GM20000 (cell line): ENCODE data around the gene ACTG1.

ENCODE experiments used
- DNase-seq: peaks from one replicate; pipeline ENCODE4 v3.0.0; 2012; ENCODE audit warnings: low spot score
- TF ChIP-seq, protein P1 (sequence below): IDR thresholded peaks from 2 replicates; pipeline ENCODE4 v1.5.1; 2012; ENCODE audit warnings: mild to moderate bottlenecking, control low read depth; ENCODE audit errors: extremely low read depth, missing control alignments

ACTG1 gene

DNA sequence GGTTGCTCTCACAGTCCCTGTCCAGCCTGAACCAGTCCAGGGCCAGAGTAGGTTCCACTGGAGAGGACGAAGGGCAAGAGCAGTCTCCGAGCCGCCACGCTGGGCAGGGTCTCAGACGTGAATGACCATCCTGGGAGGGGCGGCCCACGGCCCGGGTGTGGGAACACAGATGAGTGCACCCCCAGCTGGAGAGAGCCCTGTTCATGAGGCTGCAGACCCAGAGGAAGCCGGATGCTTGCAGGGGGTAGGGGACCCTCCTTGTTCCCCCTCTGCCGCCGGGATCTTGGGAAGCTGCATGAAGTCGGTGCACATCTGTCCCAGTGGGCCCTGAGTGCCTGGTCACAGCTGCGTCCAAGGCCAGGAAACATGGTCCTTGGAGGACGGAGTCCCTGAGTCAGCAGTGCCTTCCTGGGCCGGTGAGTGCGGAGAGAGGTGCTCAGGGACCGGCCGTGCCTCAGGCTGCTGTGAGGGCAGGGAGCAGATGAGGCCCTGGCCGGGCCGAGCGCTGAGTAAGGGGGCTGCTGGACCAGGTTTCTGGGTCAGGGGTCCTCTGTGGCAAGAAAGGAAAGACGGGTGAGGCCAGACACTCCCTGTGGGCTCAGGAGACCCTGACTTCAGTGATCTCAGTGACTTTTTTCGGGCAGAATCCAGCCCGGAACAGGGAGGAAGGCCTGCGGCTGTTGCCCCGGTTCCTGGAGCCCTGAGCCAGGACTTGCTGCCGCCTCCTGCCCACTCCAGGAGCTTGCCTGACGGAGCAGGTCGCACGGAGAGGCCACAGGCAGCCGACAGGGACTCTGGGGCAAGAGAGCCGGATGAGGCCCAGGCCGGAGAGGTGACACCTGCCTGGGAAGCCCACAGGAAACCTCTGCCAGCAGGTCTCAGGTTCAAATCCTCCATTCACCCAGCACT, 45.8 kb downstream of the ACTG1 start:
- no peak for DNase-seq
- TF ChIP-seq, protein P1, sequence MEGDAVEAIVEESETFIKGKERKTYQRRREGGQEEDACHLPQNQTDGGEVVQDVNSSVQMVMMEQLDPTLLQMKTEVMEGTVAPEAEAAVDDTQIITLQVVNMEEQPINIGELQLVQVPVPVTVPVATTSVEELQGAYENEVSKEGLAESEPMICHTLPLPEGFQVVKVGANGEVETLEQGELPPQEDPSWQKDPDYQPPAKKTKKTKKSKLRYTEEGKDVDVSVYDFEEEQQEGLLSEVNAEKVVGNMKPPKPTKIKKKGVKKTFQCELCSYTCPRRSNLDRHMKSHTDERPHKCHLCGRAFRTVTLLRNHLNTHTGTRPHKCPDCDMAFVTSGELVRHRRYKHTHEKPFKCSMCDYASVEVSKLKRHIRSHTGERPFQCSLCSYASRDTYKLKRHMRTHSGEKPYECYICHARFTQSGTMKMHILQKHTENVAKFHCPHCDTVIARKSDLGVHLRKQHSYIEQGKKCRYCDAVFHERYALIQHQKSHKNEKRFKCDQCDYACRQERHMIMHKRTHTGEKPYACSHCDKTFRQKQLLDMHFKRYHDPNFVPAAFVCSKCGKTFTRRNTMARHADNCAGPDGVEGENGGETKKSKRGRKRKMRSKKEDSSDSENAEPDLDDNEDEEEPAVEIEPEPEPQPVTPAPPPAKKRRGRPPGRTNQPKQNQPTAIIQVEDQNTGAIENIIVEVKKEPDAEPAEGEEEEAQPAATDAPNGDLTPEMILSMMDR, result no peak

DNA sequence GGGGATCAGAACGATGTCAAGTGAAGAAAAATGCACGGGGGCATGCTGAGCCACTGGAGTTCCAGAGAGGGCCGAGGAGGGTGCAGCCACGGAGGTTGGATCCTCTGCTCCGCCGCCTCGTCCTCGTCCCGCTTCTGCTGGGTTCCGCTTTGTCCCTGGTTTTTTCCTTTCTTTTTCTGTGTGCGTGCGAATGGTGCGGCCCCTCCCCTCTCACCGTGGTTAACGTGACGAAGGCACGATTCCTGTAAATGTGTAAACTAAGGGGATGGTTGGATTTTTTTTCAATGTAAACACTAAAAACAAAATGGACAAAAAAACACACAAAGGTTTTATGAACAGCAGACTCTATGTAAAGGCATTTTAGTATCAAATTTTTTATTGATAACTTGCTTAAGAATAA, 46.7 kb downstream of the ACTG1 start:
- TF ChIP-seq, protein P1, result no peak
- DNase-seq, result no peak

DNA sequence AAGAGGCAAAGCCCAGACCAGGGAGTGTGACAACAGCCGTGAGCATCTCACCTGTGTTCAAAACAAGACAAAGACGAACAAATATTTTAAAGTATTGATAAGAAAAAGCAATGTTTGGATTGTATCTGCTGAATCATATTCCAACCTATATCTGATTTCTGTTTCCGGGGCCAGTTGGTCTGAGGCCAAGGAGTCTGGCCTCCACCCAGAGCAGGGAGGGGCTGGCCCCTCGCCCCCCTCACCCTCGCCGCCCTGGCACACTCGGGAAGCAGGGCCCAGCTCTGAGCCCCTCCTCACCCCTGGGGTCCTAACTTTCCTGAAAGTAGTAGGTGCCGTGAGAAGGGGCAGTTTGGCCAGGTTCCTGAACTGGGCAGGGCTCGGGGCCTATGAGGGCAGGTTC, 48.0 kb downstream of the ACTG1 start:
- TF ChIP-seq, protein P1, result no peak
- DNase-seq, result no peak

DNA sequence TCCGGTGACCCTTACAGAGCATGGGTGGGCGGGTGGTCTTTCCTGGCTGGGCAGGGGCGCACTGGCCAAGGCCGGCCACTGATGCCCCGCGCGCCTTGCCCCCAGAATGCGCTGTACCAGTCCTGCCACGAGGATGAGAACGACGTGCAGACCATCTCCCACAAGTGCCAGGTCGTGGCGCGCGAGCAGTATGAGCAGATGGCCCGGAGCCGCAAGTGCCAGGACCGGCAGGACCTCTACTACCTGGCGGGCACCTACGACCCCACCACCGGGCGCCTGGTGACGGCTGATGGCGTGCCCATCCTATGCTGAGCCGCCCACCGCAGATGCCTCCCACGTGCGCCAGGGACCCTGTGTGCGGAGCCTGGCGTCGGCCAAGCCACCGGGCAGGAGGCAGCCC, 49.1 kb downstream of the ACTG1 start:
- TF ChIP-seq, protein P1, result no peak
- no peak for DNase-seq

DNA sequence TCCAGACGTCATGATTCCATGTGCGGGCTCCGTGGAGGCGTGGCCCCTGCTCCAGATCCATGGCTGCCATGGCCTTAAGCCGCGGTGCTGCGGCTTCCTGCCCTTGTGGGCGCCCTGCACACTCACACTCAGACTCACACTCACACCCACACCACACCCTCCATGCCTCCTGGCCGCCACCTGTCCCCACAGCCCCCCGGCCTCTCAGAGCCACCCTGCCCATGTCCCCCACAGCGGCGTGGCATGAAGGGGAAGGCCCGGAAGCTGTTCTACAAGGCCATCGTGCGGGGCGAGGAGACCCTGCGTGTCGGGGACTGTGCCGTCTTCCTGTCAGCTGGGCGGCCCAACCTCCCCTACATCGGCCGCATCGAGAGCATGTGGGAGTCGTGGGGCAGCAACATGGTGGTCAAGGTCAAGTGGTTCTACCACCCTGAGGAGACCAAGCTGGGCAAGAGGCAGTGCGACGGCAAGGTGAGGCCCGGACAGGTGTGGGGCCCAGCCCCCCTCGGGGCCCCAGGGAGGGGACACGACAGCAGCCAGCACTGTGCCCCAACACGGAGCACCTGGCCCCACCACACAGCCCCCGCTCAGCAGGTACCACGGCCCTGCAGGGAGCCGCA, 50.0 kb downstream of the ACTG1 start:
- DNase-seq, result no peak
- TF ChIP-seq, protein P1, result no peak

DNA sequence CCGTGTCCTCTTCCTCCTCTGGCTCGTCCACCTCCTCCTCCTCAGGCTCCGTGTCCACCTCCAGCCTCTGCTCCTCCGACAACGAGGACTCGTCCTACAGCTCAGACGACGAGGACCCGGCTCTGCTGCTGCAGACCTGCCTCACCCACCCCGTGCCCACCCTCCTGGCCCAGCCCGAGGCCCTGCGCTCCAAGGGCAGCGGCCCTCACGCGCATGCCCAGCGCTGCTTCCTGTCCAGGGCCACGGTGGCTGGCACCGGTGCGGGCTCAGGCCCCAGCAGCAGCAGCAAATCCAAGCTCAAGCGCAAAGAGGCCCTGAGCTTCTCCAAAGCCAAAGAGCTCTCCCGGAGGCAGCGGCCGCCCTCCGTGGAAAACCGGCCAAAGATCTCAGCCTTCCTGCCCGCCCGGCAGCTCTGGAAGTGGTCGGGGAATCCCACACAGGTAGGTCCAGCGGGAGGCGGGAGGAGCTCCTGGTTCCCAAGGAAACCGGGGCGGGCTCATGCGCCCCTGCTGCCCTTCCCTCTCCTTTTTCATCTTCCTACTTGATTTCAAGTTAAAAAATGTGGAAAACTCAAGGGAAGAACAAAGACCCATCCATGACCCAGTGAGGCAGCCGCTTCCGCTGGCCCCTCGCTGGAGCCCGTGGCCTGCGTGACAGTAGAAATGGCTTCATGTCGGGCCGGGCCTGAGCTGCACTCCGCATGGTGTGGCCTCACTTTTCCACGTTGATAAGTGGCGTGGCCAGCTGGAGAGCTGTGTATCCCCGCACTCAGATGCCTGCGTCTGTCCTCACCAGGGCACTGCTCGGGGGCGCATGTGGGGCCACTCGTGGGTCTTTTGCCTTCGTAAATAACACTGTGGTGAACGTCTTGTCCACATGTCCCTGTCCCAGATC, 50.7 kb downstream of the ACTG1 start:
- DNase-seq, result no peak
- TF ChIP-seq, protein P1, result no peak
